Measurements from ENCODE around the gene SCN10A.

DNA sequence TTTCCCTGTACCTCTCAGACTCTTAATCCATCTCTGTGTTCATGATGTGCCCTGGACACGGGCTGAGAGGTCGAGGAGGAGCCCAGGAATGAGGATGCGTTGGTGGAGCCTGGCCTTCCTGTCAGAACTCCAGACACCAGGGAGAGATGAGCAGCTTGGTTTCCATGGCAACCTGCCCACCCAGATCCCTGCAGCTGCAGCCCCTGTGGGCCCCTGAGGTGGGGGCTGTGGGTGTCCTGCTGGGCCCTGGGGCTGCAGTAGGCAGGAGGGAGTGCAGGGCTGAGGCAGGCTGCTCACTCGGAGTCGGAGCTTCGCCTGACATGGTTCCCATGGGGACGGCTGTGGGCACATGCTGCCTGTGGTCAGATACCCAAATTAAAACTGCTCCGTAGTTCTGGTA is 7.7 kb upstream of the SCN10A start:
- TF ChIP-seq MYC (IDR thresholded peaks at IDR 0.05; ENCODE audit: low read depth, low read length): no peak
- TF ChIP-seq, protein P1, sequence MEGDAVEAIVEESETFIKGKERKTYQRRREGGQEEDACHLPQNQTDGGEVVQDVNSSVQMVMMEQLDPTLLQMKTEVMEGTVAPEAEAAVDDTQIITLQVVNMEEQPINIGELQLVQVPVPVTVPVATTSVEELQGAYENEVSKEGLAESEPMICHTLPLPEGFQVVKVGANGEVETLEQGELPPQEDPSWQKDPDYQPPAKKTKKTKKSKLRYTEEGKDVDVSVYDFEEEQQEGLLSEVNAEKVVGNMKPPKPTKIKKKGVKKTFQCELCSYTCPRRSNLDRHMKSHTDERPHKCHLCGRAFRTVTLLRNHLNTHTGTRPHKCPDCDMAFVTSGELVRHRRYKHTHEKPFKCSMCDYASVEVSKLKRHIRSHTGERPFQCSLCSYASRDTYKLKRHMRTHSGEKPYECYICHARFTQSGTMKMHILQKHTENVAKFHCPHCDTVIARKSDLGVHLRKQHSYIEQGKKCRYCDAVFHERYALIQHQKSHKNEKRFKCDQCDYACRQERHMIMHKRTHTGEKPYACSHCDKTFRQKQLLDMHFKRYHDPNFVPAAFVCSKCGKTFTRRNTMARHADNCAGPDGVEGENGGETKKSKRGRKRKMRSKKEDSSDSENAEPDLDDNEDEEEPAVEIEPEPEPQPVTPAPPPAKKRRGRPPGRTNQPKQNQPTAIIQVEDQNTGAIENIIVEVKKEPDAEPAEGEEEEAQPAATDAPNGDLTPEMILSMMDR (IDR thresholded peaks at IDR 0.05; ENCODE audit: low read depth, low read length): no peak
- TF ChIP-seq POLR2A (IDR thresholded peaks at IDR 0.05; ENCODE audit: extremely low read depth, insufficient read length): no peak
